Mesenchymal stem cell (in vitro differentiated cells and primary cell): ENCODE measurements around the gene NR3C2.

Experiments
- DNase-seq: peaks from one replicate; pipeline ENCODE4 v3.0.0-alpha.2; 2013
- H2AFZ ChIP-seq: one replicate; pipeline ENCODE4 v1.6.1; 2013; ENCODE audit warnings: low read depth, mild to moderate bottlenecking, control low read depth, inconsistent platforms, low read length, moderate library complexity
- H2AK5ac ChIP-seq: 2 replicates; pipeline ENCODE4 v1.6.1; 2013; ENCODE audit warnings: low read length, moderate library complexity, mild to moderate bottlenecking, inconsistent platforms; ENCODE audit not compliant: severe bottlenecking
- H2BK120ac ChIP-seq: one replicate; pipeline ENCODE4 v1.6.1; 2013; ENCODE audit warnings: low read depth, mild to moderate bottlenecking, inconsistent platforms, low read length, moderate library complexity
- H2BK12ac ChIP-seq, 2 experiments: one replicate each; pipeline ENCODE4 v1.6.1; 2013; ENCODE audit warnings: inconsistent platforms in 2 of 2, low read length in 2 of 2, mild to moderate bottlenecking in 2 of 2, moderate library complexity in 2 of 2, control low read depth in 1 of 2
- H2BK15ac ChIP-seq: one replicate; pipeline ENCODE4 v1.6.1; 2013; ENCODE audit warnings: mild to moderate bottlenecking, low read depth, inconsistent platforms; ENCODE audit not compliant: poor library complexity, severe bottlenecking
- H2BK5ac ChIP-seq: 2 replicates; pipeline ENCODE4 v1.6.1; 2013; ENCODE audit warnings: low read depth, mild to moderate bottlenecking, low read length, control low read depth, inconsistent platforms; ENCODE audit not compliant: poor library complexity, severe bottlenecking
- H3K14ac ChIP-seq, 2 experiments: one replicate each; pipeline ENCODE4 v1.6.1; 2013; ENCODE audit warnings: inconsistent platforms in 2 of 2, low read length in 2 of 2, control low read depth in 1 of 2, mild to moderate bottlenecking in 1 of 2, moderate library complexity in 1 of 2
- H3K18ac ChIP-seq, 2 experiments: one replicate each; pipeline ENCODE4 v1.6.1; 2013; ENCODE audit warnings: inconsistent platforms in 2 of 2, low read length in 2 of 2, control low read depth in 1 of 2, low read depth in 1 of 2, mild to moderate bottlenecking in 1 of 2
- H3K23ac ChIP-seq, 2 experiments: one replicate each; pipeline ENCODE4 v1.6.1; 2013; ENCODE audit warnings: inconsistent platforms in 2 of 2, low read length in 2 of 2, mild to moderate bottlenecking in 2 of 2, moderate library complexity in 2 of 2, control low read depth in 1 of 2
- H3K27ac ChIP-seq: 2 replicates; pipeline ENCODE4 v1.5.1; 2013; ENCODE audit warnings: mild to moderate bottlenecking, moderate library complexity, low read length, control low read depth, inconsistent platforms; ENCODE audit not compliant: poor library complexity, severe bottlenecking
- H3K27me3 ChIP-seq, 2 experiments: 2 replicates each; pipeline versions ENCODE4 v1.6.1 to v1.7.0; 2013; ENCODE audit warnings: low read length in 2 of 2, mild to moderate bottlenecking in 2 of 2, moderate library complexity in 2 of 2, control low read depth in 1 of 2, inconsistent platforms in 1 of 2; ENCODE audit not compliant: control insufficient read depth in 1 of 2, insufficient read depth in 1 of 2
- H3K36me3 ChIP-seq, 2 experiments: 2 replicates each; pipeline versions ENCODE4 v1.6.1 to v1.7.0; 2013; ENCODE audit warnings: low read length in 2 of 2, control low read depth in 1 of 2, inconsistent platforms in 1 of 2, low read depth in 1 of 2, mild to moderate bottlenecking in 1 of 2; ENCODE audit not compliant: insufficient read depth in 2 of 2, control insufficient read depth in 1 of 2
- H3K4ac ChIP-seq, 2 experiments: one replicate each; pipeline ENCODE4 v1.6.1; 2013; ENCODE audit warnings: inconsistent platforms in 2 of 2, low read length in 2 of 2, mild to moderate bottlenecking in 2 of 2, moderate library complexity in 2 of 2, control low read depth in 1 of 2, low read depth in 1 of 2
- H3K4me1 ChIP-seq: 2 replicates; pipeline ENCODE4 v1.6.1; 2013; ENCODE audit warnings: low read depth, low read length, control low read depth; ENCODE audit not compliant: control insufficient read depth, insufficient read depth
- H3K4me2 ChIP-seq: 2 replicates; pipeline ENCODE4 v1.6.1; 2013; ENCODE audit warnings: low read length, mild to moderate bottlenecking, inconsistent platforms; ENCODE audit not compliant: poor library complexity, severe bottlenecking
- H3K4me3 ChIP-seq, 2 experiments: 2 replicates each; pipeline versions ENCODE4 v1.5.1 to v1.7.0; 2013; ENCODE audit warnings: low read length in 2 of 2, mild to moderate bottlenecking in 2 of 2, control low read depth in 1 of 2, low read depth in 1 of 2; ENCODE audit not compliant: insufficient read depth in 1 of 2
- H3K79me1 ChIP-seq: replicated peaks from 2 replicates; pipeline ENCODE4 v1.6.1; 2013; ENCODE audit warnings: mild to moderate bottlenecking, control low read depth, low read length, inconsistent platforms; ENCODE audit not compliant: poor library complexity, severe bottlenecking
- H3K9ac ChIP-seq: 2 replicates; pipeline ENCODE4 v1.7.0; 2013; ENCODE audit warnings: mild to moderate bottlenecking, low read length, moderate library complexity
- H3K9me3 ChIP-seq: 2 replicates; pipeline ENCODE4 v1.7.0; 2013; ENCODE audit warnings: mild to moderate bottlenecking, low read length; ENCODE audit not compliant: control insufficient read depth
- H4K8ac ChIP-seq: one replicate; pipeline ENCODE4 v1.6.1; 2013; ENCODE audit warnings: inconsistent platforms, mild to moderate bottlenecking, low read length, moderate library complexity
- H4K91ac ChIP-seq: one replicate; pipeline ENCODE4 v1.6.1; 2013; ENCODE audit warnings: mild to moderate bottlenecking, low read length, inconsistent platforms
- WGBS: methylation state at CpG from one replicate; pipeline ENCODE4 v1.1.7; 2013; ENCODE audit warnings: mixed read lengths; 5-methylcytosine and 5-hydroxymethylcytosine counted together

The NR3C2 gene

DNA sequence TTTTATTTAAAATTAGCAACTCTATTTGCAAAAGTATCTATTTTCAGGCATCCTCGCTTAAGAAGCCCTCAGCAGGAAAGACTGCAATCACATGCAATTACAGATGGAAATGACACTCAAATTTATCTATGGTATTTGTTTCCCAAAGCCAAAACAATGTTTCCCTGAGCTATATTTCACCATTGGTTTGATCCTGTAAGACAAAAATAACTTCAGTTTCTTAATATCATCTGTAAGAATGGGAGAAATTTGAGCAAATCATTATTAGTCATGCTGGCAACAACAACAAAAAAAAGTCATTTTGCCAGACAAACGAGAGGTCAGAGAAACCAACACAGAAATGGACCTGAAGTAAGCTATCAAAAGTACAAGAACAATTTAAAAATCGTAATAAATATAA, 204.1 kb downstream of the NR3C2 start:
- no peak for DNase-seq
- peaks cover 4% of the 10 kb centered on the region for H3K4me1 ChIP-seq
- no peaks in the 10 kb centered on the region for H3K27me3 ChIP-seq
- no peak overlapping the region for H2BK120ac ChIP-seq
- no peak overlapping the region for H3K18ac ChIP-seq
- H2BK12ac ChIP-seq, result no peak overlapping the region
- no peak overlapping the region for H2AK5ac ChIP-seq
- H2BK15ac ChIP-seq, result no peak overlapping the region
- no peak overlapping the region for H2AFZ ChIP-seq
- H3K14ac ChIP-seq, result no peak overlapping the region
- no peaks in the 10 kb centered on the region for H3K9me3 ChIP-seq
- no peak overlapping the region for H3K23ac ChIP-seq
- no peak overlapping the region for H3K9ac ChIP-seq
- no peak overlapping the region for H3K4me2 ChIP-seq
- no peak overlapping the region for H2BK5ac ChIP-seq
- H3K79me1 ChIP-seq, result no peaks in the 10 kb centered on the region
- WGBS, result 91% methylated on average over 1 of the region's 3 CpGs
- no peak overlapping the region for H4K8ac ChIP-seq
- H3K4ac ChIP-seq, result no peak overlapping the region
- no peak overlapping the region for H4K91ac ChIP-seq
- H3K36me3 ChIP-seq, result no peaks in the 10 kb centered on the region
- H3K4me3 ChIP-seq, result no peak overlapping the region
- H3K27ac ChIP-seq, result no peak overlapping the region

DNA sequence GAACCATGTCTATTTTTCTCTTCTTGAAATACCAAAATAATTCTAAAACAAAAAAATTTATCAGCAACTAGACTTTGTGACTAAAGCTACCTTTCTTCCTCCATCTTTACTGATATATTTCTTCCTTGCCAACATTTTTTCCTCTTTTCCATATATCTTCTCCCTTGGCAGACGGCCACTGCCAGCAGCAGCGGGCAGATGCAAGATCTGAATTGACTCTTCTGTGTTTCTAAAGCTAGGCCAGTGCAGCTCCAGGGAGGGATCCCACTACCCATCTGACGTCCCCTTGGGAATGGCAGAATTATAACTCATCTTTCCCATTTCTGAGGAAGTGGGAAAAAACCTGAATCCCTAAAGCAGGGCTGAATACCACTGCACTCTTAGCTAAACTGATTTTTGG, 206.4 kb downstream of the NR3C2 start:
- Histone ChIP-seq H4K91ac (no peak overlapping the region), H3K36me3 (no peaks in the 10 kb centered on the region), H3K27me3 (no peaks in the 10 kb centered on the region), H2BK5ac (no peak overlapping the region), H2BK12ac (no peak overlapping the region), H3K4me2 (no peak overlapping the region), H2AFZ (no peak overlapping the region), H2BK15ac (no peak overlapping the region), H2BK120ac (no peak overlapping the region), H3K27ac (no peak overlapping the region), H3K23ac (no peak overlapping the region), H3K4me3 (no peak overlapping the region), H3K14ac (no peak overlapping the region), H2AK5ac (no peak overlapping the region), H3K4me1 (peaks cover 3% of the 10 kb centered on the region), H3K4ac (no peak overlapping the region), H3K18ac (no peak overlapping the region), H4K8ac (no peak overlapping the region), H3K9me3 (peaks cover 2% of the 10 kb centered on the region), H3K79me1 (no peaks in the 10 kb centered on the region), H3K9ac (no peak overlapping the region)
- no peak for DNase-seq
- WGBS, result 75% methylated on average over 3 of the region's 3 CpGs

DNA sequence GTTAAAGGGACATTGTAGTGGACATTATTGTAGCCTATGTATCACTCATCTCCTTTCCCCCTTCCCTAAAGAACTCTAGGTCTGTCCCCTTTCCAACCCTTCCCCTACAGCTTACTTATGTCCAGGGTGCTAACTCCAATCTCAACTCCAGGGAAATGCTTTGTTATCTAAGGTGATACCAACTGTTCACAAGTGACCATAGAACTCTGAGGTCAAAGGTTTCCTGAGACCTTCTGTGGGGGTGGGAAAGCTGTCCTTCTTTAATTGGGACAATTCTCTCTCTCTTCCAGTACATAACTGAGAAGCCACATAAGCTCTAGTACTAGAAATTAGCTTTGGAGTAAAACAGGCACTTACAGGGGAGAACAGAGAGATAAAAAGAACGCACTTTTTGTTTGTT, 212.4 kb downstream of the NR3C2 start:
- Histone ChIP-seq H3K14ac (no peak overlapping the region), H4K91ac (no peak overlapping the region), H3K18ac (no peak overlapping the region), H3K9ac (no peak overlapping the region), H3K4me3 (no peak overlapping the region), H2AFZ (no peak overlapping the region), H2BK15ac (no peak overlapping the region), H3K23ac (no peak overlapping the region), H3K79me1 (no peaks in the 10 kb centered on the region), H3K4me2 (no peak overlapping the region), H3K9me3 (peaks cover 2% of the 10 kb centered on the region), H3K27ac (no peak overlapping the region), H4K8ac (no peak overlapping the region), H2BK5ac (no peak overlapping the region), H3K36me3 (no peaks in the 10 kb centered on the region), H2BK12ac (no peak overlapping the region), H3K4ac (no peak overlapping the region), H2AK5ac (no peak overlapping the region), H3K27me3 (no peaks in the 10 kb centered on the region), H3K4me1 (no peaks in the 10 kb centered on the region), H2BK120ac (no peak overlapping the region)
- DNase-seq, result no peak
- 77% methylated on average over 1 of the region's 1 CpG for WGBS

- H2BK5ac ChIP-seq, result no peak overlapping the region
- no peaks in the 10 kb centered on the region for H3K27me3 ChIP-seq
- whole genome bisulfite sequencing, result 82% methylated on average over 4 of the region's 4 CpGs
- H3K18ac ChIP-seq, result no peak overlapping the region
- no peaks in the 10 kb centered on the region for H3K36me3 ChIP-seq
- no peak overlapping the region for H3K4me2 ChIP-seq
- H2AK5ac ChIP-seq, result no peak overlapping the region
- no peak overlapping the region for H3K9ac ChIP-seq
- no peak overlapping the region for H4K8ac ChIP-seq
- no peak overlapping the region for H3K4ac ChIP-seq
- no peak overlapping the region for H2BK12ac ChIP-seq
- H3K14ac ChIP-seq, result no peak overlapping the region
- no peak overlapping the region for H2BK120ac ChIP-seq
- peaks cover 2% of the 10 kb centered on the region for H3K9me3 ChIP-seq
- H3K27ac ChIP-seq, result no peak overlapping the region
- H2BK15ac ChIP-seq, result no peak overlapping the region
- no peaks in the 10 kb centered on the region for H3K79me1 ChIP-seq
- no peak overlapping the region for H3K4me3 ChIP-seq
- no peak overlapping the region for H2AFZ ChIP-seq
- no peak overlapping the region for H4K91ac ChIP-seq
- no peak overlapping the region for H3K23ac ChIP-seq
- H3K4me1 ChIP-seq, result no peaks in the 10 kb centered on the region
- DNase-seq, result no peak
Observed at GRCh38 chr4:148229028-148229427, 213.2 kb downstream of the NR3C2 start.
